K562 (cell line): ENCODE data around the gene IKBKG. TPM values are rescaled to one million over a fixed set of nuclear protein-coding genes. Genes with fewer than 3 reads are reported as not detected.
A peak's percentile ranks its signal among the peaks of the same experiment; 100 is the strongest.

Experiments
- CCNT2 ChIP-seq: IDR thresholded peaks from 2 replicates; pipeline ENCODE4 v1.6.1; 2011; ENCODE audit warnings: borderline replicate concordance, low read depth, mild to moderate bottlenecking, moderate library complexity, mixed read lengths, low read length; ENCODE audit not compliant: insufficient read length; ENCODE audit errors: extremely low read depth
- ERF ChIP-seq: fragments of 450-650 bp; formaldehyde crosslinking; IDR thresholded peaks from 2 replicates; pipeline ENCODE4 v1.4.0; 2020; ENCODE audit warnings: mild to moderate bottlenecking, mixed read lengths
- FIP1L1 ChIP-seq: fragments of 200-400 bp; formaldehyde crosslinking; IDR thresholded peaks from 2 replicates; pipeline ENCODE4 v1.6.1; 2018; ENCODE audit warnings: mild to moderate bottlenecking, low read depth, low read length; ENCODE audit not compliant: poor library complexity, severe bottlenecking
- GABPB1 ChIP-seq: sonication (generic); formaldehyde crosslinking; IDR thresholded peaks from 2 replicates; pipeline ENCODE4 v1.8.0; 2022; ENCODE audit warnings: mild to moderate bottlenecking, missing genetic modification reagents
- MEIS2 ChIP-seq: fragments of 450-650 bp; IDR thresholded peaks from 2 replicates; pipeline ENCODE4 v1.6.1; 2014; ENCODE audit warnings: mild to moderate bottlenecking; ENCODE audit not compliant: partially characterized antibody
- POLR2B ChIP-seq: fragments of 450-650 bp; IDR thresholded peaks from 2 replicates; pipeline ENCODE4 v1.6.1; 2018; ENCODE audit warnings: low read depth; ENCODE audit not compliant: partially characterized antibody
- RBFOX2 ChIP-seq: fragments of 200-400 bp; formaldehyde crosslinking; IDR thresholded peaks from 2 replicates; pipeline ENCODE4 v1.6.1; 2017; ENCODE audit warnings: low read depth, mild to moderate bottlenecking, low read length, moderate library complexity
- TBP ChIP-seq: optimal IDR thresholded peaks from 2 replicates; pipeline ENCODE3; 2011; ENCODE audit warnings: low read depth, low read length, improper control_type of control experiment
- ZFP30 ChIP-seq: fragments of 250-450 bp; sonication (Bioruptor Pico); IDR thresholded peaks from 2 replicates; pipeline ENCODE4 v1.8.0; 2022; ENCODE audit warnings: moderate library complexity, mild to moderate bottlenecking, inconsistent platforms, borderline replicate concordance
- ZNF583 ChIP-seq: fragments of 250-450 bp; sonication (Bioruptor Pico); IDR thresholded peaks from 2 replicates; pipeline ENCODE4 v1.4.0; 2020
- polyA plus RNA-seq, 8 experiments: library from polyadenylated mRNA; depleted of rRNA in 4 of 8; stranded (reverse) in 5 of 8; unstranded in 3 of 8; fragments of >200 nt; fragmentation: Nextera tagmentation in 2 of 8; fragmentation: Illumina TruSeq in 1 of 8; extraction: Ambion mirVana in 2 of 8; extraction: Trizol in 1 of 8; gene quantifications; 2 replicates each; pipeline versions ENCODE4 v1.2.1 to v1.2.3, GENCODE V29; 2011 to 2014; ENCODE audit warnings: inconsistent platforms in 1 of 8, missing spikeins in 1 of 8
- total RNA-seq, 7 experiments: library from RNA; depleted of rRNA in 6 of 7; stranded (reverse); fragments of >200 nt in 6 of 7; fragmentation: Illumina TruSeq in 2 of 7; extraction: Trizol in 2 of 7; gene quantifications; 2 replicates each; pipeline versions ENCODE4 v1.2.1 to v1.2.3, GENCODE V29; 2011 to 2021; ENCODE audit warnings: low replicate concordance in 1 of 7
- TF ChIP-seq, protein P1 (sequence below), 2 experiments: fragments of 450-650 bp in 1 of 2; sonication (generic) in 1 of 2; formaldehyde crosslinking in 1 of 2; IDR thresholded peaks; 2 replicates each; pipeline versions ENCODE4 v1.7.1 to v1.9.0; 2016 to 2022; ENCODE audit warnings: inconsistent platforms in 1 of 2, mild to moderate bottlenecking in 1 of 2, missing genetic modification reagents in 1 of 2
- TF ChIP-seq, protein P2 (sequence below): fragments of 150-350 bp; IDR thresholded peaks from 2 replicates; pipeline ENCODE4 v1.6.1; 2014; ENCODE audit warnings: low read depth, mild to moderate bottlenecking, low read length, borderline replicate concordance

The IKBKG gene
- total and polyA plus RNA-seq, 9 of the 15 experiments (the other 6 are each of a cell fraction or from before 2014, with no cell fraction given): 0.68 to 60.0 (median 21.9) TPM

DNA sequence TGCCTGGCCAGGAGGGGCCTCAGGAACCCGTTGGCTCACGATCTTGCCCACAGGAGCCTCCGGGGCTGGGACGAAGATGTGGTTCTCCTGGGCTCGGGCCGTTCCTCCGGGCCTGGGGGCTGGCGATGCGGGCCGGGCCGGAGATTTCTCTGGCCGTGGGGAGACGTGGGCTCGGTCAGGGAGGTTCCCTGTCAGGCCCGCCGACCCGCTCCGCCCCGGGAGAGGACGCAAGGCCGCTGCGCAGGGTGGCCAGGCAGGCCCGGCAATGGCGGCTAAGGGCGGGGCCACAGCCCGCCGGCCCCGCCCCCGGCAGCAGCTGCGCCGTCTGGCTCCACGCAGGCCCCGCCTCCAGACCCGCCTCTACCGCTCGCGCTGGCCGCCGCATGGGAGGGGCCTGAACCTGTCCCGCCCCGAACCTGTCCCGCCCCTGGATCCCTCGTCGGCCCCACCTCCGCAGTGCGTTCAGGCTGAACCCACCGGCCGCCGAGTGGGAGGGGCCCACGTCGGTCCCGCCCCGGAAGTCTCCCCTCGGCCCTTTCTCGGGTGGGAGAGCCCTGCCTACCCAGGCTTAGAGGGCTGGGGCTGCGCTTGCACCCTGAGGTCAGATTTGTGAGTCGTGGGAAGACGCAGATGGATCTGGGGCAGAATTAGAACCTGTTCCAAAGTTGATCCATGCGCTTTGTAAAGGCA, 31.3 kb upstream of the IKBKG start, which contains the start of gene FAM3A (continued):
- TF ChIP-seq, protein P1, sequence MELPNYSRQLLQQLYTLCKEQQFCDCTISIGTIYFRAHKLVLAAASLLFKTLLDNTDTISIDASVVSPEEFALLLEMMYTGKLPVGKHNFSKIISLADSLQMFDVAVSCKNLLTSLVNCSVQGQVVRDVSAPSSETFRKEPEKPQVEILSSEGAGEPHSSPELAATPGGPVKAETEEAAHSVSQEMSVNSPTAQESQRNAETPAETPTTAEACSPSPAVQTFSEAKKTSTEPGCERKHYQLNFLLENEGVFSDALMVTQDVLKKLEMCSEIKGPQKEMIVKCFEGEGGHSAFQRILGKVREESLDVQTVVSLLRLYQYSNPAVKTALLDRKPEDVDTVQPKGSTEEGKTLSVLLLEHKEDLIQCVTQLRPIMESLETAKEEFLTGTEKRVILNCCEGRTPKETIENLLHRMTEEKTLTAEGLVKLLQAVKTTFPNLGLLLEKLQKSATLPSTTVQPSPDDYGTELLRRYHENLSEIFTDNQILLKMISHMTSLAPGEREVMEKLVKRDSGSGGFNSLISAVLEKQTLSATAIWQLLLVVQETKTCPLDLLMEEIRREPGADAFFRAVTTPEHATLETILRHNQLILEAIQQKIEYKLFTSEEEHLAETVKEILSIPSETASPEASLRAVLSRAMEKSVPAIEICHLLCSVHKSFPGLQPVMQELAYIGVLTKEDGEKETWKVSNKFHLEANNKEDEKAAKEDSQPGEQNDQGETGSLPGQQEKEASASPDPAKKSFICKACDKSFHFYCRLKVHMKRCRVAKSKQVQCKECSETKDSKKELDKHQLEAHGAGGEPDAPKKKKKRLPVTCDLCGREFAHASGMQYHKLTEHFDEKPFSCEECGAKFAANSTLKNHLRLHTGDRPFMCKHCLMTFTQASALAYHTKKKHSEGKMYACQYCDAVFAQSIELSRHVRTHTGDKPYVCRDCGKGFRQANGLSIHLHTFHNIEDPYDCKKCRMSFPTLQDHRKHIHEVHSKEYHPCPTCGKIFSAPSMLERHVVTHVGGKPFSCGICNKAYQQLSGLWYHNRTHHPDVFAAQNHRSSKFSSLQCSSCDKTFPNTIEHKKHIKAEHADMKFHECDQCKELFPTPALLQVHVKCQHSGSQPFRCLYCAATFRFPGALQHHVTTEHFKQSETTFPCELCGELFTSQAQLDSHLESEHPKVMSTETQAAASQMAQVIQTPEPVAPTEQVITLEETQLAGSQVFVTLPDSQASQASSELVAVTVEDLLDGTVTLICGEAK (IDR thresholded peaks at IDR 0.05): peak; percentile 71
- TF ChIP-seq, protein P1 (CRISPR knock-in tag; IDR thresholded peaks at IDR 0.05): no peak
- peak; percentile 26 for TF ChIP-seq FIP1L1
- peak; percentile 49 for TF ChIP-seq CCNT2
- peak; percentile 31 for TF ChIP-seq MEIS2
- TF ChIP-seq GABPB1 (CRISPR knock-in tag): peak; percentile 83; the same call in 1 of the 2 replicates
- TF ChIP-seq, protein P2, sequence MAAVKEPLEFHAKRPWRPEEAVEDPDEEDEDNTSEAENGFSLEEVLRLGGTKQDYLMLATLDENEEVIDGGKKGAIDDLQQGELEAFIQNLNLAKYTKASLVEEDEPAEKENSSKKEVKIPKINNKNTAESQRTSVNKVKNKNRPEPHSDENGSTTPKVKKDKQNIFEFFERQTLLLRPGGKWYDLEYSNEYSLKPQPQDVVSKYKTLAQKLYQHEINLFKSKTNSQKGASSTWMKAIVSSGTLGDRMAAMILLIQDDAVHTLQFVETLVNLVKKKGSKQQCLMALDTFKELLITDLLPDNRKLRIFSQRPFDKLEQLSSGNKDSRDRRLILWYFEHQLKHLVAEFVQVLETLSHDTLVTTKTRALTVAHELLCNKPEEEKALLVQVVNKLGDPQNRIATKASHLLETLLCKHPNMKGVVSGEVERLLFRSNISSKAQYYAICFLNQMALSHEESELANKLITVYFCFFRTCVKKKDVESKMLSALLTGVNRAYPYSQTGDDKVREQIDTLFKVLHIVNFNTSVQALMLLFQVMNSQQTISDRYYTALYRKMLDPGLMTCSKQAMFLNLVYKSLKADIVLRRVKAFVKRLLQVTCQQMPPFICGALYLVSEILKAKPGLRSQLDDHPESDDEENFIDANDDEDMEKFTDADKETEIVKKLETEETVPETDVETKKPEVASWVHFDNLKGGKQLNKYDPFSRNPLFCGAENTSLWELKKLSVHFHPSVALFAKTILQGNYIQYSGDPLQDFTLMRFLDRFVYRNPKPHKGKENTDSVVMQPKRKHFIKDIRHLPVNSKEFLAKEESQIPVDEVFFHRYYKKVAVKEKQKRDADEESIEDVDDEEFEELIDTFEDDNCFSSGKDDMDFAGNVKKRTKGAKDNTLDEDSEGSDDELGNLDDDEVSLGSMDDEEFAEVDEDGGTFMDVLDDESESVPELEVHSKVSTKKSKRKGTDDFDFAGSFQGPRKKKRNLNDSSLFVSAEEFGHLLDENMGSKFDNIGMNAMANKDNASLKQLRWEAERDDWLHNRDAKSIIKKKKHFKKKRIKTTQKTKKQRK: no peak
- TF ChIP-seq ZNF583 (CRISPR knock-in tag): no peak
- no peak for TF ChIP-seq ZFP30 (CRISPR knock-in tag)
- peak; percentile 70; the same call in 1 of the 2 replicates for TF ChIP-seq RBFOX2
- TF ChIP-seq TBP: peak; percentile 47
- peak; percentile 61 for TF ChIP-seq POLR2B
- no peak for TF ChIP-seq ERF (CRISPR knock-in tag)
